Colonic mucosa (tissue), 4 donors: ENCODE measurements around the gene LRRC8C. TPM values are rescaled to one million over a fixed set of nuclear protein-coding genes. Genes with fewer than 3 reads are reported as not detected.

Experiments used
- DNase-seq: peaks from one replicate; pipeline ENCODE4 v3.0.0-alpha.2; 2020
- H3K27ac ChIP-seq: fragments of 200-600 bp; one replicate; pipeline ENCODE4 v1.8.0; 2021
- H3K27me3 ChIP-seq: fragments of 200-600 bp; one replicate; pipeline ENCODE4 v1.8.0; 2021
- H3K36me3 ChIP-seq: fragments of 200-600 bp; one replicate; pipeline ENCODE4 v1.8.0; 2021
- H3K4me1 ChIP-seq: fragments of 200-600 bp; one replicate; pipeline ENCODE4 v1.8.0; 2021; ENCODE audit warnings: mild to moderate bottlenecking
- H3K4me3 ChIP-seq: fragments of 200-600 bp; one replicate; pipeline ENCODE4 v1.8.0; 2021
- H3K9ac ChIP-seq, 2 donors: one replicate each; pipeline ENCODE4 v1.7.0; 2013; ENCODE audit warnings: control low read depth in 2 of 2, low read depth in 2 of 2, low read length in 2 of 2
- H3K9me3 ChIP-seq: fragments of 200-600 bp; one replicate; pipeline ENCODE4 v1.8.0; 2021
- intact Hi-C: fragments of 100-400 bp; cut with DNase I; formaldehyde crosslinking; loops from one replicate; pipeline ENCODE4 v1.14.1; 2022
- total RNA-seq, 2 donors: library from RNA; stranded (reverse); fragmentation: NEBNext Ultra II Directional in 1 of 2; extraction: Animal tissue kit (Norgen Biotek cat#: 25700) in 1 of 2; gene quantifications; one replicate each; pipeline ENCODE4 v1.2.1, GENCODE V29; 2021
- TF ChIP-seq, protein P1 (sequence below): fragments of 200-600 bp; IDR thresholded peaks from one replicate; pipeline ENCODE4 v1.8.0; 2022; ENCODE audit warnings: antibody characterized with exemption, mild to moderate bottlenecking
- donor health status: healthy.
- donor health status: DM: no; HTN: no; CAD: no.
- donor health status: DM: no; HTN: no; CAD: no.

The LRRC8C gene
- total RNA-seq, 2 donors from 2014 or later: 1.2 to 3.3 TPM

DNA sequence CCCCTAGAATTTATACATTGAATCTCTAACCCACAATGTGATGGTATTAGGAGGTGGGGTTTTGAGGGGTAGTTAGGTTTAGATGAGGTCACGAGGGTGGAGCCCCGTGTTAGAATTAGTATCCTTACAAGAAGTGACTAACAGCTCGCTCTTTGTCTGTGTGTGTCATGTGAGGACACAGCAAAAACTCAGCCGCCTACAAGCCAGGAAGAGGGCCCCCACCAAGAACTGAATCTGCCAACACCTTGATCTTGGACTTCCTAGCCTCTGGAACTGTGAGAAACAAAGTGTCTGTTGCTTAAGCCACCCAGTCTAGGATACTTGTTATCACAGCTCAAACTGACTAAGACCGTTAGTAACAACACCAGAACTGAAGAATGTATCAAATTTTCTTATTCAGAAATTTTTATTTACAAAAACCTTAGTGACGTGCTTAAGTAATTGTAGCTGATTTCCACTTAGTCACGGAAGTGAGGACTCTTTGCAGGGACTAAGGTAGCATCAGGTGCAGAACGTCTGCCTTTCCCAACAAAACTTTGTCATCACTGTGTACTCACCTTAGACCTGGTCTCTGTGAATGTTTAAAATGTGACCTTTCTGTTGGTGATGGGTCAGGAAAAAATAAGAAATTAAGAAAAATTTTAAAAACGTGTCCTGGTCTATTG lies 24.5 kb upstream of the LRRC8C start:
- no peaks in the 10 kb centered on the region for H3K27me3 ChIP-seq
- intact Hi-C loops: no loop called here

DNA sequence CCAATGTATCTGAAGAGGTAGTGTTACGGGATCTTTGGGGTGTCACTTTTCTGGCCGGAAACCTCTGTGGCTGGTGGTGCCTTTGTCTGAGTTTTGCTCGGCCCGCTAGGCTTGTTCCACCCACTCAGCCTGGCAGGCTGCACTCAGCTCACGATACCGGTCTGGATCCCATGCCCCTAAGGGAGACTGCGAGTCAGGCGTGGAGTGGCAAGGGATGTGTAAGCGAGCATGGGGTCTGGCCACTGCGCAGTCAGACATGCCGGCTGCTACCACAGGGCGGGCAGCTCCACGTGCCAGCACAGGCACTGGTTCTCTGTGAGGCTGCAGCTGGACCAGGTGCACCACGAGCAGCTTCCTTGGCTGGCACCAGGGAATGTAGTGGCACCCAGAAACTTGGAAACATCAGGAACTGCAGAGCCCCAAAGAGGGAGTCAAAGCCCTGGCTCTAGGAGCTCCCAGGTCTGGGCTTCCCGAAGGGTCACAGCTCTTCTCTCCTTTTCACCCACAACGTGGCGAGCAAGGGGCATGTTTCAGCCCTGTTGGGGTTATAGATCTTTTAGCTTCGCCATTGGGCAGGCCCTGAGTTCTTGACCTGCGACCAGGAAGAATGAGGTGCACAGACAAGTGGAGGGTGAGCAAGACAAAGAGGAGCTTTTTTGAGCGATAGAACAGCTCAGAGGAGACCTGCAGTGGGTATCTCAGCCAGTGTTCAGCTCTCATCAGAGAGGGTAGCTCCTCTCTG lies 23.8 kb upstream of the LRRC8C start:
- intact Hi-C loops: no loop called here
- no peak overlapping the region for H3K27ac ChIP-seq

More for the DNA sequence above, 24.5 kb upstream of the LRRC8C start:
- no peaks in the 10 kb centered on the region for H3K36me3 ChIP-seq
- no peaks in the 10 kb centered on the region for H3K9me3 ChIP-seq
- TF ChIP-seq, protein P1, sequence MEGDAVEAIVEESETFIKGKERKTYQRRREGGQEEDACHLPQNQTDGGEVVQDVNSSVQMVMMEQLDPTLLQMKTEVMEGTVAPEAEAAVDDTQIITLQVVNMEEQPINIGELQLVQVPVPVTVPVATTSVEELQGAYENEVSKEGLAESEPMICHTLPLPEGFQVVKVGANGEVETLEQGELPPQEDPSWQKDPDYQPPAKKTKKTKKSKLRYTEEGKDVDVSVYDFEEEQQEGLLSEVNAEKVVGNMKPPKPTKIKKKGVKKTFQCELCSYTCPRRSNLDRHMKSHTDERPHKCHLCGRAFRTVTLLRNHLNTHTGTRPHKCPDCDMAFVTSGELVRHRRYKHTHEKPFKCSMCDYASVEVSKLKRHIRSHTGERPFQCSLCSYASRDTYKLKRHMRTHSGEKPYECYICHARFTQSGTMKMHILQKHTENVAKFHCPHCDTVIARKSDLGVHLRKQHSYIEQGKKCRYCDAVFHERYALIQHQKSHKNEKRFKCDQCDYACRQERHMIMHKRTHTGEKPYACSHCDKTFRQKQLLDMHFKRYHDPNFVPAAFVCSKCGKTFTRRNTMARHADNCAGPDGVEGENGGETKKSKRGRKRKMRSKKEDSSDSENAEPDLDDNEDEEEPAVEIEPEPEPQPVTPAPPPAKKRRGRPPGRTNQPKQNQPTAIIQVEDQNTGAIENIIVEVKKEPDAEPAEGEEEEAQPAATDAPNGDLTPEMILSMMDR: no peak
- no peak for DNase-seq
- no peak overlapping the region for H3K9ac ChIP-seq
- no peaks in the 10 kb centered on the region for H3K4me1 ChIP-seq
- H3K4me3 ChIP-seq: no peak overlapping the region
- H3K27ac ChIP-seq: no peak overlapping the region

DNA sequence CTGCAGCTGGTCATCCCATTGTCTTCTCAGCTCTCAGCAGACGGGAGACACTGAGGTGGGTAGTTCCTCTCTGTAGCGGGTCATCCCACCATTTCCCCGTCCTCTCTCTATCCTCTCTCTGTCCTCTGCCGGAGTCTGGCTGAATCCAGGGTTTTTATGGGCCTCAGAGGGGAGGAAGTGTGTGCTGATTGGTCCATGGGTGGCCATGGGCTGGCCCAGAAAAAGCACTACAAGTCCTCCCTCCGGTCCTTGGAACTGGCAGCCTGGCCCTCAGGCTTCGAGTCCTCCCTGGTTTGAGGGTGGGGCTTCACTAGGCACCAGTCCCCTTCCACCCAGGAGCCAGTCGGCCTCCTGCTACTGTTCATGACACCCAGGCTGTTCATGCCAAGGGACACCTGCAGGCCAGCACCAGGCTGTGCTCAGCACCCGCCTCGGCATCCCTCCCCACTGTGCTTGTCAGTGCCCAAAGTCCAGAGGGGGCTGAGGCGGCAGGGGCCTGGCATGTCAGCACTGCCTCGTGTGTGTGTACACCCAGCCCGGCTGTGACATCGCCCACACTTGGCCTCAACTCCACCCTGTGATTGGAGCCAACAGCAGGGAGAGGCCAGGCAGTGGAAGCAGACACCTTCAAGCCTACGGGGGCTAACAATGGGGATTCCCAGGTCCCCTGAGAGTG lies 23.0 kb upstream of the LRRC8C start:
- Histone ChIP-seq H3K9me3 (no peaks in the 10 kb centered on the region), H3K4me1 (no peaks in the 10 kb centered on the region), H3K36me3 (no peaks in the 10 kb centered on the region), H3K9ac (no peak overlapping the region), H3K27me3 (no peaks in the 10 kb centered on the region), H3K4me3 (no peak overlapping the region), H3K27ac (no peak overlapping the region)
- intact Hi-C loops: no loop called here
- TF ChIP-seq, protein P1: no peak
- no peak for DNase-seq

More for the DNA sequence above, 23.8 kb upstream of the LRRC8C start:
- DNase-seq: no peak
- Histone ChIP-seq H3K4me3 (no peak overlapping the region), H3K9me3 (no peaks in the 10 kb centered on the region), H3K36me3 (no peaks in the 10 kb centered on the region), H3K4me1 (no peaks in the 10 kb centered on the region), H3K9ac (no peak overlapping the region), H3K27me3 (no peaks in the 10 kb centered on the region)
- TF ChIP-seq, protein P1: no peak

DNA sequence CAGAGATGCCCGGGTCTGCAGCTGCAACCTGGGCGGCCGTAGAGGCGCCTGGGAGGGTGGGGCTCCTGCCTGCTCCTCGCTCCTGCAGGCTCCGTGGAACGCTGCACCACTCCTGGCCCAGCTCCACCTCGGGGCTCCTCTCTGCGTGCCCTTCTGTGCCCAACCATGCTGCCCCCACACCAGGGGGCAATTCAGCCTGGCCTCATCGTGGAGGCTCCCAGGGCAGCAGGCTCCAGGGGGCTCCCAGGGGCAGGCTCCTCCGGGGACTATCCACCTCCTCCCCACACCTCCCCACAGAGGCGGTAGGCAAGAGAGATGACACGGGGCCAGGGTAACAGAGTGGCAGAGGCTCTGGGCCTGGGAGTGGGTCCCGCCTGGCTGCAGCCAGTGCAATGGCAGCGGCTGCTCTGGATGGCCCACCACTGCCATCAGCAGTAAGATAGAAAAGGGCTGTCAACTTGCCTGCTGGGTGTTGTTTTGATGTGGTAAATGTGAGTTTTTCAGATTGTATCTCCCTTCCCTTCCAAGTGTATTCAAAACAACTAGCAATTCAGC lies 22.4 kb upstream of the LRRC8C start:
- H3K9me3 ChIP-seq: no peaks in the 10 kb centered on the region
- intact Hi-C loops: no loop called here
- H3K36me3 ChIP-seq: no peaks in the 10 kb centered on the region
- no peak overlapping the region for H3K9ac ChIP-seq
- no peak overlapping the region for H3K4me3 ChIP-seq
- TF ChIP-seq, protein P1: no peak
- DNase-seq: no peak
- no peaks in the 10 kb centered on the region for H3K27me3 ChIP-seq
- no peak overlapping the region for H3K27ac ChIP-seq
- H3K4me1 ChIP-seq: no peaks in the 10 kb centered on the region

DNA sequence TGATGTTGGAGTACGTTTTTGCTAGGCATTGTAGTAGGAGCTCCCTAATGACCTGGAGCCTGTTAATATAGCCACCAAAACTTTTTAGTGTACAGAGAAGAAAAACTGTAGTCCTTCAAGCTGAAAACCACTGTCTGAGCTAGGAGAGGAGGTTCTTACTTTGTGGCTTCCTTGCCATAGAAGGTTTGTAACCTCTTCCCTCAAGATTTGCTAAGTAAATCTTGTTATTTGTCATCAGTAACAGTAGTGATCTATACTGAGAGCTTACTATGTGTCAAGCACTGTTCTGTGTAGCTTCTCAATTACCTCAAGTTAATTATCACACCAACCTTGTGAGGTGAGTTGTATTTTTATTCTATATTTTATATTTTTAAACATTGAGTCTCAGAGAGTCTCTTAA lies 21.2 kb upstream of the LRRC8C start:
- H3K9me3 ChIP-seq: no peaks in the 10 kb centered on the region
- no peak overlapping the region for H3K27ac ChIP-seq
- intact Hi-C loops: no loop called here
- no peak for DNase-seq
- no peak overlapping the region for H3K9ac ChIP-seq
- no peaks in the 10 kb centered on the region for H3K36me3 ChIP-seq
- no peak overlapping the region for H3K4me3 ChIP-seq
- H3K4me1 ChIP-seq: no peaks in the 10 kb centered on the region
- TF ChIP-seq, protein P1: no peak
- H3K27me3 ChIP-seq: no peaks in the 10 kb centered on the region
